Panc1 (cell line): Measurements from ENCODE around the gene MGST1. TPM values are rescaled to one million over a fixed set of nuclear protein-coding genes. Genes with fewer than 3 reads are reported as not detected.

Experiments used
- ATAC-seq: fragments of 200-7000 bp; cut with Tn5 transposase; 2 replicates; pipeline ENCODE4 v1.9.1; 2020; ENCODE audit warnings: mild to moderate bottlenecking, moderate library complexity
- BruUV-seq: library from RNA; stranded (reverse); fragments of 400-500 nt; replicated peaks from 2 replicates; lab custom pipeline; 2021; lab: Mats Ljungman, UMichigan
- CTCF ChIA-PET: fragments of 300-600 bp; sonication (Branson Sonifier 250); formaldehyde crosslinking; loops from one replicate; lab custom pipeline; 2022; ENCODE audit warnings: antibody characterized with exemption; lab: Charles Lee
- POLR2A ChIA-PET: fragments of 300-600 bp; sonication (Branson Sonifier 250); formaldehyde crosslinking; loops from one replicate; lab custom pipeline; 2022; ENCODE audit warnings: antibody characterized with exemption; lab: Charles Lee
- DNase-seq: peaks from one replicate; pipeline ENCODE4 v3.0.0-alpha.2; 2010; ENCODE audit warnings: low read depth, low spot score
- H3K27ac ChIP-seq: 2 replicates; pipeline ENCODE4 v1.5.1; 2011; ENCODE audit warnings: mild to moderate bottlenecking, low read length, inconsistent platforms
- H3K27me3 ChIP-seq: fragments of 200-500 bp; sonication (Bioruptor generic); 2 replicates; pipeline ENCODE4 v1.6.0; 2014; ENCODE audit warnings: low read length, inconsistent platforms; ENCODE audit not compliant: control insufficient read depth, insufficient read depth
- H3K36me3 ChIP-seq: fragments of 200-500 bp; sonication (Bioruptor generic); 2 replicates; pipeline ENCODE4 v1.5.1; 2014; ENCODE audit warnings: inconsistent platforms, mild to moderate bottlenecking, low read length, moderate library complexity; ENCODE audit not compliant: control insufficient read depth, insufficient read depth
- H3K4me1 ChIP-seq: 2 replicates; pipeline ENCODE4 v1.5.1; 2011; ENCODE audit warnings: inconsistent platforms, mild to moderate bottlenecking, low read length, moderate library complexity; ENCODE audit not compliant: control insufficient read depth, insufficient read depth
- H3K4me3 ChIP-seq, 2 experiments: 2 replicates each; pipeline ENCODE4 v1.5.1; 2011 to 2012; ENCODE audit warnings: low read depth in 2 of 2, low read length in 2 of 2, mild to moderate bottlenecking in 2 of 2, inconsistent platforms in 1 of 2, moderate library complexity in 1 of 2
- H3K9me3 ChIP-seq: fragments of 200-500 bp; sonication (Bioruptor generic); 2 replicates; pipeline ENCODE4 v1.5.1; 2014; ENCODE audit warnings: low read depth, mild to moderate bottlenecking, inconsistent platforms, low read length, moderate library complexity; ENCODE audit not compliant: control insufficient read depth, insufficient read depth
- POLR2AphosphoS5 ChIP-seq: IDR thresholded peaks from 2 replicates; pipeline ENCODE4 v1.6.1; 2012; ENCODE audit warnings: mild to moderate bottlenecking, low read depth, low read length, moderate library complexity
- SIN3A ChIP-seq: IDR thresholded peaks from 2 replicates; pipeline ENCODE4 v1.6.1; 2012; ENCODE audit warnings: low read depth, mild to moderate bottlenecking, low read length, moderate library complexity, borderline replicate concordance; ENCODE audit not compliant: insufficient read depth
- TCF7L2 ChIP-seq: IDR thresholded peaks from 2 replicates; pipeline ENCODE4 v1.6.1; 2011; ENCODE audit warnings: mild to moderate bottlenecking, low read depth, low read length, inconsistent platforms
- in situ Hi-C: cut with HindIII; loops from 2 replicates; pipeline ENCODE4 v1.10.0; 2016; ENCODE audit warnings: low sequenced_read_pairs, low pct_unique_long_range_greater_than_20kb
- intact Hi-C: fragments of 100-400 bp; cut with micrococcal nuclease; formaldehyde crosslinking; loops from one replicate; pipeline ENCODE4 v1.10.0; 2022; ENCODE audit not compliant: unreplicated experiment
- total RNA-seq: library from RNA; stranded (reverse); gene quantifications from one replicate; pipeline ENCODE4 v1.2.1, GENCODE V29; 2021; ENCODE audit not compliant: unreplicated experiment
- TF ChIP-seq, protein P1 (sequence below): fragments of 450-650 bp; IDR thresholded peaks from 2 replicates; pipeline ENCODE4 v1.5.1; 2017; ENCODE audit warnings: mild to moderate bottlenecking
- TF ChIP-seq, protein P2 (sequence below), 2 experiments: IDR thresholded peaks; 2 replicates each; pipeline ENCODE4 v1.6.1; 2011 to 2012; ENCODE audit warnings: low read depth in 2 of 2, control low read depth in 1 of 2, low read length in 1 of 2, mild to moderate bottlenecking in 1 of 2, moderate library complexity in 1 of 2; ENCODE audit not compliant: insufficient read depth in 1 of 2

Gene MGST1
- total RNA-seq, 1 experiment from 2014 or later = 8.8 TPM

DNA sequence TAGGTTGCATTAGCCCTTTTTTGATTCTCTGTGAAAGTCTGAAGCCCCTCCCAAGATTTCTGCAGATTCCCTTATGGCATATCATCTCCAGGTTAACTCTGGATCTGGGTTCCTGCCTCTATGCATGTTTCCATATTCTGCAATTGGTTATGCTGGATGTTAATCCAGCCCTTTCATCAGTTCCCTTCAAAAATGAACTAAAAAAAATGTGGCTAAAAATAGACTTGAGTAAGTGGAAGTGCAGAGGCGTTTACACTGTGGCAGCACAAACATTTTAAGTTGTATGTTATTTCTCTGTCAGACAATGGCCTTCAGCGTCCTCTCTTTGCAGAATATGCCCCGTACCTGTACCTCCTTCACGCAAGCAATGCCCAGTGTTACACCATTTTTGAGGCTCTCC lies 11.4 kb downstream of the MGST1 start:
- DNase-seq (no peak), ATAC-seq (no peak)
- Histone ChIP-seq H3K27ac (no peak overlapping the region), H3K9me3 (no peaks in the 10 kb centered on the region), H3K4me1 (no peaks in the 10 kb centered on the region), H3K4me3 (no peak overlapping the region), H3K36me3 (no peaks in the 10 kb centered on the region), H3K27me3 (no peaks in the 10 kb centered on the region)
- BruUV-seq = no TSS peak
- CTCF ChIA-PET = no interaction called here
- intact Hi-C loops = loop anchor here (5.0 kb wide), 1 partner anchor 192 kb away; no protein-coding TSS in a partner anchor
- no peak for TF ChIP-seq SIN3A
- TF ChIP-seq, protein P1, sequence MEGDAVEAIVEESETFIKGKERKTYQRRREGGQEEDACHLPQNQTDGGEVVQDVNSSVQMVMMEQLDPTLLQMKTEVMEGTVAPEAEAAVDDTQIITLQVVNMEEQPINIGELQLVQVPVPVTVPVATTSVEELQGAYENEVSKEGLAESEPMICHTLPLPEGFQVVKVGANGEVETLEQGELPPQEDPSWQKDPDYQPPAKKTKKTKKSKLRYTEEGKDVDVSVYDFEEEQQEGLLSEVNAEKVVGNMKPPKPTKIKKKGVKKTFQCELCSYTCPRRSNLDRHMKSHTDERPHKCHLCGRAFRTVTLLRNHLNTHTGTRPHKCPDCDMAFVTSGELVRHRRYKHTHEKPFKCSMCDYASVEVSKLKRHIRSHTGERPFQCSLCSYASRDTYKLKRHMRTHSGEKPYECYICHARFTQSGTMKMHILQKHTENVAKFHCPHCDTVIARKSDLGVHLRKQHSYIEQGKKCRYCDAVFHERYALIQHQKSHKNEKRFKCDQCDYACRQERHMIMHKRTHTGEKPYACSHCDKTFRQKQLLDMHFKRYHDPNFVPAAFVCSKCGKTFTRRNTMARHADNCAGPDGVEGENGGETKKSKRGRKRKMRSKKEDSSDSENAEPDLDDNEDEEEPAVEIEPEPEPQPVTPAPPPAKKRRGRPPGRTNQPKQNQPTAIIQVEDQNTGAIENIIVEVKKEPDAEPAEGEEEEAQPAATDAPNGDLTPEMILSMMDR = no peak
- TF ChIP-seq, protein P2, sequence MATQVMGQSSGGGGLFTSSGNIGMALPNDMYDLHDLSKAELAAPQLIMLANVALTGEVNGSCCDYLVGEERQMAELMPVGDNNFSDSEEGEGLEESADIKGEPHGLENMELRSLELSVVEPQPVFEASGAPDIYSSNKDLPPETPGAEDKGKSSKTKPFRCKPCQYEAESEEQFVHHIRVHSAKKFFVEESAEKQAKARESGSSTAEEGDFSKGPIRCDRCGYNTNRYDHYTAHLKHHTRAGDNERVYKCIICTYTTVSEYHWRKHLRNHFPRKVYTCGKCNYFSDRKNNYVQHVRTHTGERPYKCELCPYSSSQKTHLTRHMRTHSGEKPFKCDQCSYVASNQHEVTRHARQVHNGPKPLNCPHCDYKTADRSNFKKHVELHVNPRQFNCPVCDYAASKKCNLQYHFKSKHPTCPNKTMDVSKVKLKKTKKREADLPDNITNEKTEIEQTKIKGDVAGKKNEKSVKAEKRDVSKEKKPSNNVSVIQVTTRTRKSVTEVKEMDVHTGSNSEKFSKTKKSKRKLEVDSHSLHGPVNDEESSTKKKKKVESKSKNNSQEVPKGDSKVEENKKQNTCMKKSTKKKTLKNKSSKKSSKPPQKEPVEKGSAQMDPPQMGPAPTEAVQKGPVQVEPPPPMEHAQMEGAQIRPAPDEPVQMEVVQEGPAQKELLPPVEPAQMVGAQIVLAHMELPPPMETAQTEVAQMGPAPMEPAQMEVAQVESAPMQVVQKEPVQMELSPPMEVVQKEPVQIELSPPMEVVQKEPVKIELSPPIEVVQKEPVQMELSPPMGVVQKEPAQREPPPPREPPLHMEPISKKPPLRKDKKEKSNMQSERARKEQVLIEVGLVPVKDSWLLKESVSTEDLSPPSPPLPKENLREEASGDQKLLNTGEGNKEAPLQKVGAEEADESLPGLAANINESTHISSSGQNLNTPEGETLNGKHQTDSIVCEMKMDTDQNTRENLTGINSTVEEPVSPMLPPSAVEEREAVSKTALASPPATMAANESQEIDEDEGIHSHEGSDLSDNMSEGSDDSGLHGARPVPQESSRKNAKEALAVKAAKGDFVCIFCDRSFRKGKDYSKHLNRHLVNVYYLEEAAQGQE (IDR thresholded peaks at IDR 0.05; ENCODE audit: insufficient read depth in 1 of 2, low read depth in 2 of 2, low read length in 1 of 2) = no peak
- no peak for TF ChIP-seq TCF7L2
- no peak for TF ChIP-seq POLR2AphosphoS5
- POLR2A ChIA-PET = no interaction called here
- in situ Hi-C loops = no loop called here

DNA sequence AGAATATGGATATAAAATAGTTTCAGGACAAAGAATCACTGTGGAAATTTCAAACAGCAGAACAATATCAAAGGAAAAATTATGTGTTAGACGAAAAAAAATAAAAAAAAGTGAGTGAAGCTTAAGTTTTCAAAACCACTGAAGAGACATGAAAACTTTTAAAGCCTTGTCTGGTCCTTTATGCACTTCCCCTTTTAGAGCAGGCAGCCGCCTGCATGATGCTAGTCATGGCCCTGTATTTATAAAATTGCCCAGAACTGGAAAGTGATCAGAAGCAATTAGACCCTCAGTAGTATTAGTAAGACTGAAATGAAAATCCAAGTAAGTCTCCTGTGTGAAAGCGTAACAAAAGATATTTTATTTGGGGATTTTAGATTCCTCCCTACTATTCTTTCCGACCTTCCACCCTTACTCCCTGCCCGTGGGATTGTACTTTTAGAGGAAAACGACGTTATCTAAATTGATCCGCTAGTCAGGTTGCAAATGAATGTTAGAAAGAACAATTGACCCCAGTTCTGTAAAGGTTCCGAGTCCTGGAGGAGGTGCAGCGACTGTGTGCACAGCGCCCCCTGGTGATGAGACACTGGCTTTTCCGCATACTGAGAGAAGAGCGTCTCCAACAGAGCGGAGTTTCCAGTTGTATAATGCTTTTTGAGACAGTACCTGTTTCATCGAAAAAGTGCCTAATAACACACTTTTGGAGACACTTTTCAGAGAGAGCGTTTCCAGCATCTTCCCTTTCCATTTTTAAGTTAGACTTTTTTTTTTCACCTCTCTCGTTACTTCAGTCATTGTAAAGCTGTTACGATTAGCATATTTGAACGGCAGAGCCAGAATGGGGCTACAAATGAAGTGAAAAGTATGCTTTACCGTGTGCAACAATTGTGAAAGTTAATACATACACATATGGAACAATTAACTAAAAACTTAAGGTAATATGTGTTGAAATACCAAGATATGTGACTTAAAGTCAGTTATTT lies 12.4 kb downstream of the MGST1 start:
- CTCF ChIA-PET = interaction anchor here (0.7 kb wide), 1 partner anchor 194 kb away, joined by 4 read pairs; no protein-coding TSS in a partner anchor
- in situ Hi-C loops = no loop called here
- POLR2A ChIA-PET = no interaction called here

More for the DNA sequence above, 12.4 kb downstream of the MGST1 start:
- BruUV-seq = no TSS peak
- Histone ChIP-seq H3K9me3 (no peaks in the 10 kb centered on the region), H3K27ac (no peak overlapping the region), H3K27me3 (no peaks in the 10 kb centered on the region), H3K4me3 (no peak overlapping the region), H3K36me3 (no peaks in the 10 kb centered on the region), H3K4me1 (no peaks in the 10 kb centered on the region)
- DNase-seq (no peak), ATAC-seq (no peak)
- TF ChIP-seq TCF7L2 = no peak
- TF ChIP-seq, protein P1 = peak; percentile 82
- intact Hi-C loops = loop anchor here (5.0 kb wide), 1 partner anchor 193 kb away; no protein-coding TSS in a partner anchor
